Measurements from ENCODE around the gene PPP1R26.
"Not testable (repeated sequence)": the region's sequence is repeated elsewhere in the genome, so short reads cannot be mapped to it uniquely, and the experiment has no call there.

Gene PPP1R26, protein sequence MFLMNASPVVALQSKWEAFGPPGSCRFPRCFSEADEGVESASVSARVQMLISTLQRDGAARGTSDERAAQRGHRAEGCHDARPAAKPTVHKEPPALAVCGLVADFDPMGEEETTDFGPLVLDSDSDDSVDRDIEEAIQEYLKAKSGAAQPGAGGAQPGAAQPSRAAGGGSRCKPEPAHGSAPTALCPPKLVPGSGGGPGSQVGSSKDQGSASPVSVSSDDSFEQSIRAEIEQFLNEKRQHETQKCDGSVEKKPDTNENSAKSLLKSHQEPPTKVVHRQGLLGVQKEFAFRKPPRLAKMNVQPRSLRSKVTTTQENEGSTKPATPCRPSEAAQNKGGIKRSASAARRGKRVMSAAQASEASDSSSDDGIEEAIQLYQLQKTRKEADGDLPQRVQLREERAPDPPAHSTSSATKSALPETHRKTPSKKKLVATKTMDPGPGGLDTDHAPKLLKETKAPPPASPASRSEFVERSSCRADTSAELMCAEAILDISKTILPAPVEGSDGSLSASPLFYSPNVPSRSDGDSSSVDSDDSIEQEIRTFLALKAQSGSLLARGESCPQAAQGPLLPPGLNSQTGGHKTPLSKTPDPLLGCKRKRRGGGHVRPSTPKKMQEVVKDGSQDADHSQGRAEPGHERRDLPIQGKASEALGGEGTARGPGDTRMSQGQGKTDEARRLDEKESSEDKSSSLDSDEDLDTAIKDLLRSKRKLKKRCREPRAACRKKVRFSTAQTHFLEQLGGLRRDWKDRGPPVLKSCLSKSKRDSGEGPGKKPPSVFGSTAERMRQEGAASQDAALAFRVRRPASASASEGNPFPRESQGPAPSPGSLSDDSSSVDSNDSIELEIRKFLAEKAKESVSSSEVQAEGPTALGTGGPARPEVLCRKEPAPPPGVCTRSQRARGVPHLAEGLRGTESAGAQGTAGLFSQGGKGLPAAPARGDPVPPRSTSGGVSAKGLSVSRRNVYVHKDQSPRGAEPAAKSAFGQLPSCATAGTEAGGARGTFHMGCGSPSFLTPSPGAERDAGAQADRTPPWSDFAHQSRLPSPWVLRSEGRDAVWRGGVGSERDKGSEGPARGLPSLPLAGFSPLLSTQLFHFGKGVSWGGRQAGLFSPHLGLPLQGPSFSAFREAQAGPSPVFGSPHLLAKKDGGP (N-terminal part only)

DNA sequence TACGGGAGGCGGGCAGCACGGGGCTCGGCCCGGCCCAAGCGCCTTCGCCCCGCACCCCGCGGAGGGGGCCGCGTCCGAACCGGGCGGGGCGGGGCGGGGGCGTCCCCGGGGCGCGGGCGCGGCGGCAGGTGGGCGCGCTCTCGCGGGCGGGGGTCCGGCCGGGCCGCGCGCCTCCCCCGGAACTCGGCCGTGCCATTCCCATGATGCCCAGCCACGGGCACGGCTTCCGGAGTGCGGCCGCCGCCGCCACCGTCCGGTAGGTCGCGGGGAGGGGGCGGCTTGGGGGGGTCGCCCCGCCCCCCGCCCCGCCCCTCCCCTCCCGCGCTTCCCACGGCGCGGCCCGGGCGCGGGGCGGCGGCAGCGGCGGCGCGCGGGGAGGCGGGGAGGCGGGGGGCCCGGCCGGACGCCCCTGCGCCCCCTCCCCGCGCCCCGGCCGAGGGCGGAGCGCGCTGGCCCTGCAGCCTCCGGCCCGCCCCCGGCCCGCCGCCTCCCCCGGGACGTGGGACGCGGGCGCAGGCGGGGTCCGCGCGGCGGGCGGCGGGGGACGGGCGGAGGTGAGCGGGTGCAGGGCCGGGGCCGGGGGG lies at the start of gene PPP1R26:
Gene PPP1R26, plus strand, starts transcription at position 314 of the 584 bp plus-strand sequence. CDS start 4,729 bp downstream, outside the sequence.
- FAIRE-seq (no peak), DNase-seq (ENCODE audit: insufficient read length, low spot score) (peak; percentile 60)
- TF ChIP-seq POLR2A (IDR thresholded peaks at IDR 0.05; ENCODE audit: low read depth, low read length) = peak; percentile 38; the same call in 1 of the 2 replicates

DNA sequence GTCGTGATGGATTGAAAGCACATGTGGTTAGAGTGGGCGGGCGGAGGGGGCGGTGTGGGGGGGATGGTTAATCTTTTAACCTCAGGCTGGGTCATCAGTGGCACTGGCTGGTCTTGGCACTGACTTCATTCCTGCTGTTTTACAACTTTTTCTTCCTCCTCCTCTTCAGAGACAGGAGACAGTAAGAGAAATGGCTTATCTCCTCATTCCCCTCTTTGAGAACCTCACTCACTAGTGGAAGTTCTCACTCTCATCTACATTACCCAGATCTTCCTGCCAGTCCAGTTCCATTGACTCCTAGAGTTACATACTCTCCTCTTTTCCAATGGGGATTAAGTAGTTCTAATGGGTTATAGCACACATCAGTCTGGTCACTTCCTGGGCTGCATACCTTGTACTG lies 42.3 kb upstream of the PPP1R26 start:
- TF ChIP-seq POLR2A (IDR thresholded peaks at IDR 0.05; ENCODE audit: low read depth, low read length) = no peak
- FAIRE-seq (no peak), DNase-seq (ENCODE audit: insufficient read length, low spot score) (no peak)

- not testable (repeated sequence) for FAIRE-seq; DNase-seq (ENCODE audit: insufficient read length, low spot score)
Observed at GRCh38 chr9:135437696-135438095, 41.9 kb upstream of the PPP1R26 start.

- FAIRE-seq; DNase-seq (ENCODE audit: insufficient read length, low spot score): not testable (repeated sequence)
Observed at GRCh38 chr9:135438581-135439232, 40.9 kb upstream of the PPP1R26 start.

DNA sequence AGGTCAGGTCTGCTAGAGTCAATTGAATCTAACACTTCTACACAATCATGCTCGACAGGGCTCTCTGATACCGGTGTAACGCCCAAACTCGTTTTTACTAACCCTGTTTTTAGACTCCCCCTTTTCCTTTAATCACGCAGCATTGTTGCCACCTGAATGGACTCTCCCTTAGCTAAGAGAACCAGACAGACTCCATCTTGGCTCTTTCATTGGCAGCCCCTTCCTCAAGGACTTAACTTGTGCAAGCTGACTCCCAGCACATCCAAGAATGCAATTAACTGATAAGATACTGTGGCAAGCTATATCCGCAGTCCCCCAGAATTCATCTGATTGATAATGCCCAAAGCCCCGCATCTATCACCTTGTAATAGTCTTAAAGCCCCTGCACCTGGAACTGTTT lies 40.1 kb upstream of the PPP1R26 start:
- not testable (repeated sequence) for FAIRE-seq; DNase-seq (ENCODE audit: insufficient read length, low spot score)

DNA sequence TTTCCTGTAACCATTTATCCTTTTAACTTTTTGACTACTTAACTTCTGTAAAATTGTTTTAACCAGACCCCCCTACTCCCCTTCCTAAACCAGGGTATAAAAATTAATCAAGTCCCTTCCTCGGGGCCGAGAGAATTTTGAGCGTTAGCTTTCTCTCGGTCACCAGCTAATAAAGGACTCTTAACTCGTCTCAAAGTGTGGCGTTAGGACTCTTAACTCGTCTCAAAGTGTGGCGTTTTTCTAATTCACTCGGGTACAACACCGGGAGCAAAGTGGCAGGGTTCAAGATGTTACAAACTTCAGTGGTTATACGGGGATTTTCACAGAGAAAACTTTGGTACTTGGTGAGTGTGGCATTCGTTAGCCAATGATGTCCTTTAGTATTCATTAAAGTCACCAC lies 39.7 kb upstream of the PPP1R26 start:
- no peak for TF ChIP-seq POLR2A (IDR thresholded peaks at IDR 0.05; ENCODE audit: low read depth, low read length)
- no peak for DNase-seq (ENCODE audit: insufficient read length, low spot score)
- FAIRE-seq = no peak

GRCh38 chr9:135440620-135441019 lies 39.0 kb upstream of the PPP1R26 start:
- no peak for TF ChIP-seq POLR2A (IDR thresholded peaks at IDR 0.05; ENCODE audit: low read depth, low read length)
- DNase-seq (ENCODE audit: insufficient read length, low spot score) (no peak), FAIRE-seq (no peak)

- FAIRE-seq; DNase-seq (ENCODE audit: insufficient read length, low spot score): not testable (repeated sequence)
Observed at GRCh38 chr9:135441105-135442071, 38.2 kb upstream of the PPP1R26 start.

GRCh38 chr9:135442075-135442474 lies 37.5 kb upstream of the PPP1R26 start:
- no peak for FAIRE-seq

GRCh38 chr9:135443797-135444425 lies 35.7 kb upstream of the PPP1R26 start:
- FAIRE-seq (no peak), DNase-seq (ENCODE audit: insufficient read length, low spot score) (no peak)
- TF ChIP-seq POLR2A (IDR thresholded peaks at IDR 0.05; ENCODE audit: low read depth, low read length) = no peak

More at GRCh38 chr9:135442075-135442474, 37.5 kb upstream of the PPP1R26 start:
- no peak for TF ChIP-seq POLR2A (IDR thresholded peaks at IDR 0.05; ENCODE audit: low read depth, low read length)
- no peak for DNase-seq (ENCODE audit: insufficient read length, low spot score)

DNA sequence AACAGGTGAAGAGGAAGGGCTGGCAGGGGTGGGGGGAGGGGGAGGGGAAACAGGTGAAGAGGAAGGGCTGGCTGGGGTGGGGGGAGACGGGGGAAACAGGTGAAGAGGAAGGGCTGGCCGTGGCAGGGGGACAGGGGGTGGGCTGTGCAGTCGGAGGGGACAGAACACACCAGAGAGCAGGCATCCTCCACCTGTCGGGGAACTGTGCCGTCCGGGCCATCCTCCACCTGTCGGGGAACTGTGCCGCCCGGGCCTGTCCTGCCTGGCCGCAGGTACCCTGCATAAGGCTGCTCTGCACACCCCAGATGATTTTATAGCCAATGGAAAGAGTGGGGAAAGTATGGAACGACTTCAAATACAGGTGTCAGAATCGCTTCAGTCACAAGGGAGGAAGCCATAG lies 32.5 kb upstream of the PPP1R26 start:
- FAIRE-seq (no peak), DNase-seq (ENCODE audit: insufficient read length, low spot score) (no peak)
- TF ChIP-seq POLR2A (IDR thresholded peaks at IDR 0.05; ENCODE audit: low read depth, low read length) = no peak

- DNase-seq (ENCODE audit: insufficient read length, low spot score) (no peak), FAIRE-seq (no peak)
- TF ChIP-seq POLR2A (IDR thresholded peaks at IDR 0.05; ENCODE audit: low read depth, low read length) = no peak
Observed at GRCh38 chr9:135448663-135449100, 30.9 kb upstream of the PPP1R26 start.

DNA sequence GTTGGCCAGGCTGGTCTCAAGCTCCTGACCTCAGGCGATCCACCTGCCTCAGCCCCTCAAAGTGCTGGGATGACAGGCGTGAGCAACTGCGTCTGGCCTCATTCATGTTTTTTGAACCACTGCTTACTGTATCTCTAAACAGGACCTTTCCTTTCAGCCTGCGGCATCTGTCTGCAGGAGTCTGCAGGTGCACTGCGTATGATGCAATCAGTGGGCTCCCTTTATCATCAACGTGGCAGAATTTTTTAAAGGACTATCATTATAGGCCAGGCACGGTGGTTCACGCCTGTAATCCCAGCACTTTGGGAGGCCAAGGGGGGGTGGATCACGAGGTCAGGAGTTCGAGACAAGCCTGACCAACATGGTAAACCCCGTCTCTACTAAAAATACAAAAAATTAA lies 30.1 kb upstream of the PPP1R26 start:
- not testable (repeated sequence) for DNase-seq (ENCODE audit: insufficient read length, low spot score)

More for the DNA sequence above, 30.1 kb upstream of the PPP1R26 start:
- not testable (repeated sequence) for FAIRE-seq
